PC-3 (cell line): ENCODE results near the gene TRIM62.

Experiments used
- EZH2 ChIP-seq: fragments of 300-600 bp; sonication (generic); IDR thresholded peaks from one replicate; pipeline ENCODE4 v1.6.1; 2017; ENCODE audit warnings: antibody characterized with exemption, mild to moderate bottlenecking, low read length; ENCODE audit not compliant: unreplicated experiment
- EZH2phosphoT487 ChIP-seq: fragments of 300-600 bp; sonication (generic); IDR thresholded peaks from 2 replicates; pipeline ENCODE4 v1.6.1; 2018; ENCODE audit warnings: mild to moderate bottlenecking, antibody characterized with exemption, low read length, borderline replicate concordance
- TF ChIP-seq, protein P1 (sequence below): fragments of 300-600 bp; sonication (generic); conservative IDR thresholded peaks from 2 replicates; pipeline ENCODE4 v1.5.1; 2017; ENCODE audit warnings: antibody characterized with exemption, low read depth, mild to moderate bottlenecking, low read length

GRCh38 chr1:33147997-33148314 lies 33.9 kb downstream of the TRIM62 start:
- TF ChIP-seq EZH2 = no peak
- TF ChIP-seq, protein P1, sequence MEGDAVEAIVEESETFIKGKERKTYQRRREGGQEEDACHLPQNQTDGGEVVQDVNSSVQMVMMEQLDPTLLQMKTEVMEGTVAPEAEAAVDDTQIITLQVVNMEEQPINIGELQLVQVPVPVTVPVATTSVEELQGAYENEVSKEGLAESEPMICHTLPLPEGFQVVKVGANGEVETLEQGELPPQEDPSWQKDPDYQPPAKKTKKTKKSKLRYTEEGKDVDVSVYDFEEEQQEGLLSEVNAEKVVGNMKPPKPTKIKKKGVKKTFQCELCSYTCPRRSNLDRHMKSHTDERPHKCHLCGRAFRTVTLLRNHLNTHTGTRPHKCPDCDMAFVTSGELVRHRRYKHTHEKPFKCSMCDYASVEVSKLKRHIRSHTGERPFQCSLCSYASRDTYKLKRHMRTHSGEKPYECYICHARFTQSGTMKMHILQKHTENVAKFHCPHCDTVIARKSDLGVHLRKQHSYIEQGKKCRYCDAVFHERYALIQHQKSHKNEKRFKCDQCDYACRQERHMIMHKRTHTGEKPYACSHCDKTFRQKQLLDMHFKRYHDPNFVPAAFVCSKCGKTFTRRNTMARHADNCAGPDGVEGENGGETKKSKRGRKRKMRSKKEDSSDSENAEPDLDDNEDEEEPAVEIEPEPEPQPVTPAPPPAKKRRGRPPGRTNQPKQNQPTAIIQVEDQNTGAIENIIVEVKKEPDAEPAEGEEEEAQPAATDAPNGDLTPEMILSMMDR = peak; percentile 64
- no peak for TF ChIP-seq EZH2phosphoT487
